CD4-positive, alpha-beta T cell treated with Interleukin-6 at 100 ng/mL for 8 hours (primary cell): ENCODE measurements around the gene SUDS3.

Source experiments
- DNase-seq: peaks from one replicate; pipeline ENCODE4 v3.0.0-alpha.2; 2020; ENCODE audit warnings: mixed read lengths, low spot score

The SUDS3 gene

GRCh38 chr12:118356809-118357256 is 19.5 kb upstream of the SUDS3 start:
- DNase-seq, result no peak

- DNase-seq, result peak; percentile 59
Observed at GRCh38 chr12:118357257-118358007, 18.9 kb upstream of the SUDS3 start.

- no peak for DNase-seq
Observed at GRCh38 chr12:118358008-118358359, 18.4 kb upstream of the SUDS3 start.

GRCh38 chr12:118358612-118359540 is 17.5 kb upstream of the SUDS3 start:
- no peak for DNase-seq

- DNase-seq, result peak; percentile 42
Observed at GRCh38 chr12:118359541-118359915, 16.8 kb upstream of the SUDS3 start.

GRCh38 chr12:118361092-118361404 is 15.3 kb upstream of the SUDS3 start:
- DNase-seq, result no peak

GRCh38 chr12:118361889-118362288 is 14.5 kb upstream of the SUDS3 start:
- DNase-seq, result no peak

GRCh38 chr12:118368821-118369220 is 7.5 kb upstream of the SUDS3 start:
- DNase-seq, result no peak

- no peak for DNase-seq
Observed at GRCh38 chr12:118370601-118371000, 5.8 kb upstream of the SUDS3 start.

- DNase-seq, result no peak
Observed at GRCh38 chr12:118371321-118372282, 4.8 kb upstream of the SUDS3 start.

GRCh38 chr12:118372541-118373495 is 3.5 kb upstream of the SUDS3 start, which contains the start of gene TAOK3:
Gene TAOK3, minus strand, starts transcription at chr12:118372907. Its CDS starts 117,340 bp downstream, at chr12:118255567.
- DNase-seq, result peak; percentile 98

- no peak for DNase-seq
Observed at GRCh38 chr12:118373616-118374015, 2.7 kb upstream of the SUDS3 start.

GRCh38 chr12:118374126-118374725 is 2.1 kb upstream of the SUDS3 start:
- no peak for DNase-seq

- DNase-seq, result no peak
Observed at GRCh38 chr12:118374909-118375308, 1.4 kb upstream of the SUDS3 start.

GRCh38 chr12:118375348-118375747 is 1.0 kb upstream of the SUDS3 start:
- DNase-seq, result no peak

GRCh38 chr12:118377021-118377883 is 897 bp downstream of the SUDS3 start:
- no peak for DNase-seq

GRCh38 chr12:118377884-118378470 is 1.6 kb downstream of the SUDS3 start:
- peak; percentile 58 for DNase-seq

GRCh38 chr12:118391424-118391823 is 15.1 kb downstream of the SUDS3 start:
- DNase-seq, result no peak

- DNase-seq, result no peak
Observed at GRCh38 chr12:118391836-118392235, 15.5 kb downstream of the SUDS3 start.
